Right atrium auricular region (tissue), 2 donors: ENCODE measurements around the gene CPSF2. TPM values are rescaled to one million over a fixed set of nuclear protein-coding genes. Genes with fewer than 3 reads are reported as not detected.

Experiments
- DNase-seq: peaks from one replicate; pipeline ENCODE4 v3.0.0-alpha.2; 2019; ENCODE audit warnings: low spot score
- H3K27ac ChIP-seq, 2 donors: fragments of 200-600 bp; sonication (generic); 1 replicate in 1 of 2; 2 replicates in 1 of 2; pipeline ENCODE4 v1.5.1; 2016 to 2019
- H3K27me3 ChIP-seq, 2 donors: fragments of 200-600 bp; sonication (generic); one replicate each; pipeline versions ENCODE4 v1.5.1 to v1.6.0; 2017 to 2019
- H3K36me3 ChIP-seq: fragments of 200-600 bp; sonication (generic); one replicate; pipeline ENCODE4 v1.5.1; 2016
- H3K4me1 ChIP-seq, 2 donors: fragments of 200-600 bp; sonication (generic); one replicate each; pipeline versions ENCODE4 v1.5.1 to v1.6.0; 2017 to 2019
- H3K4me3 ChIP-seq, 2 donors: fragments of 200-600 bp; sonication (generic); 1 replicate in 1 of 2; 2 replicates in 1 of 2; pipeline ENCODE4 v1.5.1; 2017 to 2019; ENCODE audit warnings: mild to moderate bottlenecking in 1 of 2, moderate library complexity in 1 of 2
- H3K9me3 ChIP-seq, 2 donors: fragments of 200-600 bp; sonication (generic); one replicate each; pipeline ENCODE4 v1.5.1; 2019
- total RNA-seq, 2 donors: library from RNA; depleted of rRNA; stranded (reverse); fragments of >200 nt; gene quantifications; one replicate each; pipeline ENCODE4 v1.1.0, GENCODE V29; 2016
- TF ChIP-seq, protein P1 (sequence below), 2 donors: fragments of 200-600 bp; sonication (generic); IDR thresholded peaks; one replicate each; pipeline ENCODE4 v1.5.1; 2019; ENCODE audit warnings: antibody characterized with exemption in 2 of 2

The CPSF2 gene
- total RNA-seq, 2 donors from 2014 or later: 24.4 to 24.8 TPM

DNA sequence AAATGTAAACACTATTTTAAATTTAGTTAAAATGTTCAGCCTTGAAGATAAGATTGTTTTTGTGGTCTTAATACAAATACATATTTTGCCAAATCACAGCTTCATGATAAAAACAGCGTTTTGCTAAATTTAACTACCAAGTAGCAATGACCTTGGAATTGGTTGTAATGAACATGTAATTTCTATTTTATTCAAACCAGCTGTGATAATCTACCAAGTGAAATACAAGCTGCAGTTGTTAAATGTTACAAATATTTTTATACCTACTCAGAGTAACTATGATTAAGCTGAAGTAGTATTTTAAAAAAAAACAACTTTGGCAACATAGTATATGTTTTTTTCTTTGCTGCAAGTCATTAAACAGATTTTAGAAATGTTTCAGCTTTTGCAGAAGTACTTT, 96.2 kb downstream of the CPSF2 start:
- DNase-seq: no peak

More for the DNA sequence above, 96.2 kb downstream of the CPSF2 start:
- Histone ChIP-seq H3K4me1 (no peaks in the 10 kb centered on the region), H3K27ac (no peak overlapping the region), H3K9me3 (no peaks in the 10 kb centered on the region), H3K36me3 (no peaks in the 10 kb centered on the region), H3K27me3 (no peaks in the 10 kb centered on the region), H3K4me3 (no peak overlapping the region)
- TF ChIP-seq, protein P1, sequence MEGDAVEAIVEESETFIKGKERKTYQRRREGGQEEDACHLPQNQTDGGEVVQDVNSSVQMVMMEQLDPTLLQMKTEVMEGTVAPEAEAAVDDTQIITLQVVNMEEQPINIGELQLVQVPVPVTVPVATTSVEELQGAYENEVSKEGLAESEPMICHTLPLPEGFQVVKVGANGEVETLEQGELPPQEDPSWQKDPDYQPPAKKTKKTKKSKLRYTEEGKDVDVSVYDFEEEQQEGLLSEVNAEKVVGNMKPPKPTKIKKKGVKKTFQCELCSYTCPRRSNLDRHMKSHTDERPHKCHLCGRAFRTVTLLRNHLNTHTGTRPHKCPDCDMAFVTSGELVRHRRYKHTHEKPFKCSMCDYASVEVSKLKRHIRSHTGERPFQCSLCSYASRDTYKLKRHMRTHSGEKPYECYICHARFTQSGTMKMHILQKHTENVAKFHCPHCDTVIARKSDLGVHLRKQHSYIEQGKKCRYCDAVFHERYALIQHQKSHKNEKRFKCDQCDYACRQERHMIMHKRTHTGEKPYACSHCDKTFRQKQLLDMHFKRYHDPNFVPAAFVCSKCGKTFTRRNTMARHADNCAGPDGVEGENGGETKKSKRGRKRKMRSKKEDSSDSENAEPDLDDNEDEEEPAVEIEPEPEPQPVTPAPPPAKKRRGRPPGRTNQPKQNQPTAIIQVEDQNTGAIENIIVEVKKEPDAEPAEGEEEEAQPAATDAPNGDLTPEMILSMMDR (IDR thresholded peaks at IDR 0.05): no peak

Other genes with a start within 250 kb of the CPSF2 start
- gene FBLN5, start 174.3 kb upstream of the CPSF2 start, total RNA-seq: 100 to 1,000 TPM; 125 to 132 TPM
- 10 to 100 TPM; 25.7 to 26.1 TPM for gene TRIP11, start 81.9 kb upstream of the CPSF2 start, total RNA-seq
- 10 to 100 TPM in 1 of 2 donors, 1 to 10 TPM in 1; 9.1 to 17.9 TPM for gene ATXN3, start 15.4 kb upstream of the CPSF2 start, total RNA-seq
- 1,000 to 10,000 TPM; 1,040 to 1,566 TPM for gene NDUFB1, start 263 bp upstream of the CPSF2 start, total RNA-seq
- gene SLC24A4, start 201.2 kb downstream of the CPSF2 start, total RNA-seq: under 1 TPM; 0.04 to 0.24 TPM